ENCODE measurements around the gene AK8.

DNA sequence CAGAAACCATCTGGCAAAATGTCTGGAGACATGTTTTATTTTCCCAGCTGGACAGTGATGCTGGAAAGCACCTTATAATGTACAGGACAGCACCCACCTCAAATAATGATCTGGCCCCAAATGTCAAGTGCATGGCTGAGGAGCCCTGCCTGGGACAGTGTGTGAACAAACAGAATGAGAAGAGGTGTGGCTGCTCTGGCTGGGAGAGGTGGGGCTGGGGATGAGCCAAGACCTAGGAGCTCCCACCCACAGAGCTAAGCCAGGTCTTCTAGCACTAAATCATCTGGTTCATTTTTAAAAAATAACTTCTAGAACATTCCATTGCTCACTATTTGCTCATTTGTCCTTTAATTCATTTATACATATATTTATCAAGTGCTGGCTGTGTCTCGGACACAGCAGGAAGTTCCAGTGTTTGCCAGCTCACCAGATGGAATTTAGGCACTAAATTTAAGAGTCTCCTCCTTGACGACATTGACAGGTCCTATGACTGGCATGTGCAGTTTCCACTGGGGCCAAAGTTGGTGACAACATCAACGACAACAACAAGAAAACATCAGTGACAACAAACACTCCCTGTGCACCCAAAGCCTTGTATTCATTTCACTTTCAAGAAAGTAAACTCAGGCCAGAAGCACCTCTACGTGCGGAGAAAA, 148.7 kb downstream of the AK8 start:
- TF ChIP-seq, protein P1, sequence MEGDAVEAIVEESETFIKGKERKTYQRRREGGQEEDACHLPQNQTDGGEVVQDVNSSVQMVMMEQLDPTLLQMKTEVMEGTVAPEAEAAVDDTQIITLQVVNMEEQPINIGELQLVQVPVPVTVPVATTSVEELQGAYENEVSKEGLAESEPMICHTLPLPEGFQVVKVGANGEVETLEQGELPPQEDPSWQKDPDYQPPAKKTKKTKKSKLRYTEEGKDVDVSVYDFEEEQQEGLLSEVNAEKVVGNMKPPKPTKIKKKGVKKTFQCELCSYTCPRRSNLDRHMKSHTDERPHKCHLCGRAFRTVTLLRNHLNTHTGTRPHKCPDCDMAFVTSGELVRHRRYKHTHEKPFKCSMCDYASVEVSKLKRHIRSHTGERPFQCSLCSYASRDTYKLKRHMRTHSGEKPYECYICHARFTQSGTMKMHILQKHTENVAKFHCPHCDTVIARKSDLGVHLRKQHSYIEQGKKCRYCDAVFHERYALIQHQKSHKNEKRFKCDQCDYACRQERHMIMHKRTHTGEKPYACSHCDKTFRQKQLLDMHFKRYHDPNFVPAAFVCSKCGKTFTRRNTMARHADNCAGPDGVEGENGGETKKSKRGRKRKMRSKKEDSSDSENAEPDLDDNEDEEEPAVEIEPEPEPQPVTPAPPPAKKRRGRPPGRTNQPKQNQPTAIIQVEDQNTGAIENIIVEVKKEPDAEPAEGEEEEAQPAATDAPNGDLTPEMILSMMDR (IDR thresholded peaks at IDR 0.05): no peak
- no peak for TF ChIP-seq POLR2A (IDR thresholded peaks at IDR 0.05)
- no peak for TF ChIP-seq EP300 (IDR thresholded peaks at IDR 0.05)

Measured in ovary (tissue), 3 donors.